ENCODE results near the gene ZNF648. TPM values are rescaled to one million over a fixed set of nuclear protein-coding genes. Genes with fewer than 3 reads are reported as not detected.
"Not testable (repeated sequence)": the region's sequence is repeated elsewhere in the genome, so short reads cannot be mapped to it uniquely, and the experiment has no call there.

ZNF648 gene
- total RNA-seq, 1 donor: not detected

DNA sequence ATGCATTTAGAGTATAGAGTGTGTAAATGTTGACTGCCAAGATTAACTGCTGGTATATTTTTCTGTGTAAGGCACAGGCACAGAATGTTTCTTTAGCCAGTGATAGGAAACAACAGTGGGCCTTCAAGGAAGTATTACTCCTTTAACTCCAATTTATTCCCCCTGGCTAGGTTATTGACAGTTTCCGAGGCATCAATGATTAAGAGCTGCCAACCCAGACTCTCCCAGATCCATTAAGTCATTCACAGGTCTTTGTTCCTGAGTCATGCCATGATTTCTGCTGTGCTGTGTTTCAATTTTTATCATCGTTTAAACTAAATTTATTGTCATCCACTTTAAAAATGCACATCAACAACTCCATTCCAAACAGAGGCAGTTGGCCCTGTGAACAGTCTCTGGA, 9.2 kb downstream of the ZNF648 start:
- TF ChIP-seq, protein P1, sequence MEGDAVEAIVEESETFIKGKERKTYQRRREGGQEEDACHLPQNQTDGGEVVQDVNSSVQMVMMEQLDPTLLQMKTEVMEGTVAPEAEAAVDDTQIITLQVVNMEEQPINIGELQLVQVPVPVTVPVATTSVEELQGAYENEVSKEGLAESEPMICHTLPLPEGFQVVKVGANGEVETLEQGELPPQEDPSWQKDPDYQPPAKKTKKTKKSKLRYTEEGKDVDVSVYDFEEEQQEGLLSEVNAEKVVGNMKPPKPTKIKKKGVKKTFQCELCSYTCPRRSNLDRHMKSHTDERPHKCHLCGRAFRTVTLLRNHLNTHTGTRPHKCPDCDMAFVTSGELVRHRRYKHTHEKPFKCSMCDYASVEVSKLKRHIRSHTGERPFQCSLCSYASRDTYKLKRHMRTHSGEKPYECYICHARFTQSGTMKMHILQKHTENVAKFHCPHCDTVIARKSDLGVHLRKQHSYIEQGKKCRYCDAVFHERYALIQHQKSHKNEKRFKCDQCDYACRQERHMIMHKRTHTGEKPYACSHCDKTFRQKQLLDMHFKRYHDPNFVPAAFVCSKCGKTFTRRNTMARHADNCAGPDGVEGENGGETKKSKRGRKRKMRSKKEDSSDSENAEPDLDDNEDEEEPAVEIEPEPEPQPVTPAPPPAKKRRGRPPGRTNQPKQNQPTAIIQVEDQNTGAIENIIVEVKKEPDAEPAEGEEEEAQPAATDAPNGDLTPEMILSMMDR (IDR thresholded peaks at IDR 0.05; ENCODE audit: insufficient read depth, low read length): no peak
- no peak for DNase-seq (ENCODE audit: low read depth)

DNA sequence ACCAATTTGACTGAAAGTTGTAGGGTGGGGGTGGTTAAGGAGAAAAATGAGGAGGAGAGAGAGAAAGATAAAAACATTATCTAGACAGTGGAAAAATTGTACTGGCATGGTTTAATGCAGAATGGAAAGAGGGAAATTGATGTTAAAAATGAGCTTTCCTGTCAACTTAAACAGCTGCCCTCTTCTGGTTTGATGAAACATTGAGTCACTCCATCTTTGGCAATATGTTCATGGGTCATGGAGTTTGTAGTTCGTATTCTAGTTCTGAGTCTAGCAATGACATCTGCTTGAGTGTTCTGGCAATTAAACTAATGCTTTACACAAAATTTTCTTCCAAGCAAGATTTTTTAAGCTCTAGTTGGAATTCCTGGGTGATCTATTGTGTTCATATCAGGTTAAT, 9.6 kb downstream of the ZNF648 start:
- TF ChIP-seq, protein P1 (IDR thresholded peaks at IDR 0.05; ENCODE audit: insufficient read depth, low read length): no peak
- no peak for DNase-seq (ENCODE audit: low read depth)
- H3K4me3 ChIP-seq (ENCODE audit: low read depth, low read length): no peak overlapping the region

More for the DNA sequence above, 9.2 kb downstream of the ZNF648 start:
- H3K4me3 ChIP-seq (ENCODE audit: low read depth, low read length): no peak overlapping the region

DNA sequence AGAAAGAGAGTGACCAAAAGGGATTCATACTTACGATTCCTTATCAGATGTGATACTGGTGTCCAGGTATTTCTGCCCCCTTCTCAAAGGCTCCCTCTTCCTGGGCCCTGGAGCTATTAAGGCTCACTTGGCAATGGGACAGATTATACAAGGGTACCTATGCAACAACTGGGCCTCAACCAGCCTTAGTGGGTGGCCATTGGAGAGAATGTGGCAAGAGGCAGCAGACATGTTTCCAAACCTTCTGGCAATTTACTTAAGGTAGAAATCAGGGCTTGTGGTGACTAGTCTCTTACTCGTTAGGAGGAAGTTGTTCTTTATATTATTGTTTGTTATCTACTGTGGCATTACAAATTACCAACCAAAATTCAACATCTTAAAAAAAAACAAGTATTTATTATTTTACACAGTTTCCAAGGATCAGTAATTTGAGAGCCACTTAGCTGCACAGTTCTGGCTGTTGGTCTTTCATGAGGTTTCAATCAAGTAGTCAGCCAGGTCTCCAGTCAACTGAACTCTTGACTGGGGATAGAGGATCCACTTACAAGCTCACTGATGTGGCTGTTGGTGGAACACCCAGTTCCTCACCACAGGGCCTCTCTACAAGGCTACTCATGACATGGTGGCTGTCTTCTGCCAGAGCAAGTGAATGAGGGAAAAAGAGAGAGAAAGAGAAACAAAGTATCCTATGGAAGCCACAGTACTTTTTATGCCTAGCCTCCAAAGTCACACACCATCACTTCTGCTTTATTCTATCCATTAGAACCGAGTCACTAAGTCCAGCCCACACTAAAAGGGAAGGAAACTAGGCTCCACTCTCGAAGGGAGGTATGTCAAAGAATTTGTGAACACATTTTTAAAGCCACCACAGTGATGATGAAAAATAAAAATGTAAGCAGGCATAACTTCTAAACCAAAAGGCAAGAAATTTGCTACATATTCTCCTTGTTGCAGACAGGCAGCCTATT, 10.7 kb downstream of the ZNF648 start:
- no peak overlapping the region for H3K4me3 ChIP-seq (ENCODE audit: low read depth, low read length)
- DNase-seq (ENCODE audit: low read depth): no peak
- TF ChIP-seq, protein P1 (IDR thresholded peaks at IDR 0.05; ENCODE audit: insufficient read depth, low read length): no peak

DNA sequence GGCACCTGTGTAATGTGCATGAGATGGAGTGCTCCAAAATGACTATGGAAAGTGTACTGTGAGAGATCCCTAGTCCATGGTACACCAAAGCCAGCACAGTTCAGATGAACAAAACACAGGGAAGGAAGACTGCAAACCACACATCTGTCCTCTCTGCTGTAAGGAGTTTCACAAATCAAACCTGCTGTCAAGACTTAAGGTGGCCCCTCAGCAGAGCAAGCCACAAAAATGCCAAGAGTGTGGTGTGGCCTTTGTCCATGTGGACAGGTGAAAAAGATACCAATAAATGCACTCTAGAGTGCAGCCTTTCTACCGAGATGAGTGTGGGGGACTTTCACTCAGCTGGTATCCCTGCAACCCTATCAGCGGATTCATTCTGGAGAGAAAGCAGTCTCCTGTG, 12.9 kb downstream of the ZNF648 start:
- no peak overlapping the region for H3K4me3 ChIP-seq (ENCODE audit: low read depth, low read length)
- TF ChIP-seq, protein P1 (IDR thresholded peaks at IDR 0.05; ENCODE audit: insufficient read depth, low read length): no peak
- no peak for DNase-seq (ENCODE audit: low read depth)

DNA sequence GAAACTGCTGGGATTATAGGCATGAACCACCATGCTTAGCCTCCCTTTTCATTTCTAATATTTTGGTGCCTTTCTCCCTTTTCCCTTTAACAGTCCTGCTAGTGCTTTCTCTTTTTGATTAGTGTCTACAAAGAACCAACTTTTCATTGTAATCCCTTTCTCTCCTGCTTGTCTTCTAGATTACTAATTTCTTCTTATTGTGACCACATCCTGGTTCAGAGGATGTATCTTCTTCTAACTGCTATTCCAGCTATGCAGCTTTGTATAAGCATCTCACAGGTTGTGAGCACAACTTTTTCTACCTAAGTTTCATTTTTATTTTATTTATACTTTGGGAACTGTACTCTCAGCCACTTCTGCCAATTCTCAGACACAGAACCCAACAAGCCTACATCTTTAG, 14.7 kb downstream of the ZNF648 start:
- DNase-seq (ENCODE audit: low read depth): no peak
- H3K4me3 ChIP-seq (ENCODE audit: low read depth, low read length): no peak overlapping the region
- TF ChIP-seq, protein P1 (IDR thresholded peaks at IDR 0.05; ENCODE audit: insufficient read depth, low read length): no peak

DNA sequence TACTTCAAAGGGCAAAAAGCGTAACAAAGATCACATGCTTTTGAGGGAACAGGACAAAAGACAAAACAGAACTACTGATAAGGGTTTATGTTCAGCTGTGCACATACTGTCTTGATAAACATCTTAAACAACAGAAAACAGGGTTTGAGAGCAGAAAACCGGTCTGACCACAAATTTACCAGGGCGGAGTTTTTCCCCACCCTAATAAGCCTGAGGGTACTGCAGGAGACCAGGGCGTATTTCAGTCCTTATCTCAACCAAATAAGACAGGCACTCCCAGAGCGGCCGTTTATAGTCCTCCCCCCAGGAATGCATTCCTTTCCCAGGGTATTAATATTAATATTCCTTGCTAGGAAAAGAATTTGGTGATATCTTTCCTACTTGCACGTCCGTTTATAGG, 16.0 kb downstream of the ZNF648 start:
- H3K4me3 ChIP-seq (ENCODE audit: low read depth, low read length); DNase-seq (ENCODE audit: low read depth): not testable (repeated sequence)

DNA sequence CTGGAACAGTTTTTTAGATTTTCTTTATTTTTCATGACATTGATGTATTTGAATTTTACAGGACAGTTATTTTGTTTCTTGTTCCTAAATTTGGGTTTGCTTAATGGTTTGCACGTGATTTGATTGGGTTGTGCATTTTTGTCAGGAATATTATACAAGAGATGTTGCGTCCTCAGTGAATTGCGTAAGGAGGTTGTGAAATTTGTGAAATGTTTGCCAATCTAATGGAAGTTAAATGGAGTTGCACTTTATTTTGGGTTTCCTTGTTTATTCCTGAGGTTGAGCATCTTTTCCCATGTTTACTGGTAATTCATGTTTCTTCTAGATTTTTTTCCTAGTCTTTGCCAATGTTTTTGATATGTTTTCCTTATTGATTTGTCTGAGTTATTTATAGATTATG, 19.9 kb downstream of the ZNF648 start:
- TF ChIP-seq, protein P1 (IDR thresholded peaks at IDR 0.05; ENCODE audit: insufficient read depth, low read length): no peak
- peak; percentile 2 for DNase-seq (ENCODE audit: low read depth)
- no peak overlapping the region for H3K4me3 ChIP-seq (ENCODE audit: low read depth, low read length)

All from fibroblast of the aortic adventitia (primary cell).